HepG2 (cell line): ENCODE data around the gene AIP. TPM values are rescaled to one million over a fixed set of nuclear protein-coding genes. Genes with fewer than 3 reads are reported as not detected.

ENCODE experiments used
- FOXP4 ChIP-seq: sonication (generic); formaldehyde crosslinking; IDR thresholded peaks from 2 replicates; pipeline ENCODE4 v1.4.0; 2020; ENCODE audit warnings: missing genetic modification reagents
- GRHL1 ChIP-seq: sonication (generic); formaldehyde crosslinking; conservative IDR thresholded peaks from 2 replicates; pipeline ENCODE4 v1.8.0; 2022; ENCODE audit warnings: missing genetic modification reagents
- HOXD1 ChIP-seq: sonication (generic); formaldehyde crosslinking; IDR thresholded peaks from 2 replicates; pipeline ENCODE4 v1.5.0; 2020; ENCODE audit warnings: missing genetic modification reagents
- MBNL3 ChIP-seq: fragments of 250-450 bp; sonication (Bioruptor Pico); conservative IDR thresholded peaks from 2 replicates; pipeline ENCODE4 v1.8.0; 2022; ENCODE audit warnings: mild to moderate bottlenecking, inconsistent platforms
- NKX3-1 ChIP-seq: sonication (generic); formaldehyde crosslinking; IDR thresholded peaks from 2 replicates; pipeline ENCODE4 v1.5.0; 2020; ENCODE audit warnings: missing genetic modification reagents
- PHF20 ChIP-seq: sonication (generic); formaldehyde crosslinking; IDR thresholded peaks from 2 replicates; pipeline ENCODE4 v1.5.0; 2020; ENCODE audit warnings: mild to moderate bottlenecking, missing genetic modification reagents
- RERE ChIP-seq: IDR thresholded peaks from 2 replicates; pipeline ENCODE4 v1.6.1; 2016; ENCODE audit warnings: low read depth, missing genetic modification reagents, missing compliant biosample characterization
- SMAD1 ChIP-seq: sonication (generic); formaldehyde crosslinking; IDR thresholded peaks from 2 replicates; pipeline ENCODE4 v1.4.0; 2020; ENCODE audit warnings: missing genetic modification reagents, low read depth, mild to moderate bottlenecking, borderline replicate concordance
- ZNF784 ChIP-seq: sonication (generic); formaldehyde crosslinking; IDR thresholded peaks from 2 replicates; pipeline ENCODE4 v1.5.1; 2020; ENCODE audit warnings: missing genetic modification reagents, mild to moderate bottlenecking, borderline replicate concordance
- ZNF816 ChIP-seq: sonication (generic); formaldehyde crosslinking; IDR thresholded peaks from 2 replicates; pipeline ENCODE4 v1.8.0; 2022; ENCODE audit warnings: missing genetic modification reagents, mild to moderate bottlenecking, borderline replicate concordance
- polyA plus RNA-seq, 8 experiments: library from polyadenylated mRNA; depleted of rRNA in 3 of 8; stranded (reverse) in 7 of 8; unstranded in 1 of 8; fragments of >200 nt; fragmentation: Illumina TruSeq in 4 of 8; extraction: Trizol in 4 of 8; gene quantifications; 2 replicates each; pipeline versions ENCODE4 v1.2.1 to v1.2.3, GENCODE V29; 2011 to 2016; ENCODE audit warnings: low read depth in 4 of 8, missing spikeins in 1 of 8, mixed read lengths in 1 of 8; ENCODE audit not compliant: insufficient read depth in 1 of 8
- total RNA-seq, 5 experiments: library from RNA; depleted of rRNA; stranded (reverse); fragments of >200 nt; fragmentation: Illumina TruSeq; extraction: Trizol; gene quantifications; 2 replicates each; pipeline ENCODE4 v1.2.3, GENCODE V29; 2016; ENCODE audit warnings: low read depth in 1 of 5

Gene AIP
- total and polyA plus RNA-seq, 2 of the 13 experiments (the other 11 are each of a cell fraction or from before 2014, with no cell fraction given), result 51.8 to 110 TPM

- TF ChIP-seq GRHL1 (CRISPR knock-in tag), result no peak
- no peak for TF ChIP-seq ZNF816
- no peak for TF ChIP-seq PHF20 (CRISPR knock-in tag)
- TF ChIP-seq SMAD1 (CRISPR knock-in tag), result peak; percentile 91
- 0 out of 2 replicates have a peak, but pooled peaks have one; percentile 25 for TF ChIP-seq FOXP4
- TF ChIP-seq RERE, result no peak
- TF ChIP-seq NKX3-1, result no peak
- no peak for TF ChIP-seq ZNF784 (CRISPR knock-in tag)
- TF ChIP-seq MBNL3 (CRISPR knock-in tag), result no peak
- no peak for TF ChIP-seq HOXD1 (CRISPR knock-in tag)
Measured at GRCh38 chr11:67505605-67506396, 23.0 kb downstream of the AIP start (continued).
